HG03575 (cell line): Measurements from ENCODE around the gene CLEC17A.
"Not testable (repeated sequence)": the region's sequence is repeated elsewhere in the genome, so short reads cannot be mapped to it uniquely, and the experiment has no call there.

Source experiments
- ATAC-seq: cut with Tn5 transposase; IDR thresholded peaks from one replicate; pipeline ENCODE4 v1.9.1; 2021; ENCODE audit not compliant: unreplicated experiment, insufficient number of reproducible peaks, low FRiP score; ENCODE audit errors: extremely low read depth

CLEC17A gene

DNA sequence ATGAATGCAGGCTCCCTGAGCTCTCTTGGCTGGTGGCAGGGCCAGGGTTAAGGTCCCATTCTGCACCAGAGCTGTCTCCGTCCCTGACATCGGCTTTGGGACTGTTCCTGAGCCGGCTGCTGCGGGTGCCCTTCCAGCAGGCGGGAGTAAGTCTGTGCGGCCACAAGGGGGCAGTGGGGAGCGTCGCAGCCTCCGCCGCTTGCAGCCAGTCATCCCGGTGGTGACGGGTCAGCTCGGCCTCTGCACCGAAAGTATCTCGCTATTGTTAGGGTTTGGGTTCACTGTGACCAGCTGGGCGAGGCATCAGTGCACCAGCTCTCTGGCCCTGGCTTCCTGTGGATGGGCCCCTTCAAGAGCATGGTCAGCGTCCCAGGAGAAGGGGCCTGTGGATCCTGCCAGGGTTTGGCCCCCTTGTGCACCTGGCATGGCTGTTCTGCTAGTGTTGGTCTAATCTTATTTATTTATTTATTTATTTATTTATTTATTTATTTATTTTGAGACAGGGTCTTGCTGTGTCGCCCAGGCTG lies 26.2 kb upstream of the CLEC17A start:
- no peak for ATAC-seq

DNA sequence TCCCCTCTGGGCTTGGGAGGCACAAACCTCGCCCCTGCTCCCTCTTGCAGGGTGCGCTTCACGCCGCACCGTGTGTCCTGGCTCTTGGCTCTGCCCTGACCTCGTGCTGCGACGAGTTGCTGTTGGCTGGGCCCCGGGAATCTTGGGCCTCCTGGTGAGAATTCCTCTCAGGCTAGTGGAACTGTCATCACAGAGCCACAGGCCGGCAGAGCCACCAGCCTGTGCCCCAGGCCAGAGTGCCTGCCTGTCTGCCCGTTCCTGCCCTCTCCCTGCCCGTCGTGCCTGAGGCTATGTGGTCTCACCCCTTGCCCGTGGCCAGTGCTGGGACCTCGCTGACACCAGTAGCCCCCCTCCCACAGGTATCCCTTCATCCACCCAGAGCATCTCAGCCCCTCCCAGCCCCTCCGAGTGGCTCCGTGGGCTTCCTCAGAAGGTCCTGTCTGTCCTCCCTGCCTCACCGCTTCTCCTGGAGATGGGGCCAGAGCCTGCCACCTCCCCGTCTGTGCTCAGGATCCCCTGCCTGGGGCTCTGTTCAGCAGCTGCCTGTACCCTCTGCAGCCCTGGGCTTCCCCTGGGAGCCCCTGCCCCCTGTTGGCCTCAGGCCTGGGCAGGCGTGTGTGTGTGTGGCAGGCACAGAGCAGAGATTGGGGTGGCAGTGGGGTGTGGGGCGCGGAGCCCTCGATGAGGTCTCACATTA lies 24.4 kb upstream of the CLEC17A start:
- ATAC-seq = no peak

DNA sequence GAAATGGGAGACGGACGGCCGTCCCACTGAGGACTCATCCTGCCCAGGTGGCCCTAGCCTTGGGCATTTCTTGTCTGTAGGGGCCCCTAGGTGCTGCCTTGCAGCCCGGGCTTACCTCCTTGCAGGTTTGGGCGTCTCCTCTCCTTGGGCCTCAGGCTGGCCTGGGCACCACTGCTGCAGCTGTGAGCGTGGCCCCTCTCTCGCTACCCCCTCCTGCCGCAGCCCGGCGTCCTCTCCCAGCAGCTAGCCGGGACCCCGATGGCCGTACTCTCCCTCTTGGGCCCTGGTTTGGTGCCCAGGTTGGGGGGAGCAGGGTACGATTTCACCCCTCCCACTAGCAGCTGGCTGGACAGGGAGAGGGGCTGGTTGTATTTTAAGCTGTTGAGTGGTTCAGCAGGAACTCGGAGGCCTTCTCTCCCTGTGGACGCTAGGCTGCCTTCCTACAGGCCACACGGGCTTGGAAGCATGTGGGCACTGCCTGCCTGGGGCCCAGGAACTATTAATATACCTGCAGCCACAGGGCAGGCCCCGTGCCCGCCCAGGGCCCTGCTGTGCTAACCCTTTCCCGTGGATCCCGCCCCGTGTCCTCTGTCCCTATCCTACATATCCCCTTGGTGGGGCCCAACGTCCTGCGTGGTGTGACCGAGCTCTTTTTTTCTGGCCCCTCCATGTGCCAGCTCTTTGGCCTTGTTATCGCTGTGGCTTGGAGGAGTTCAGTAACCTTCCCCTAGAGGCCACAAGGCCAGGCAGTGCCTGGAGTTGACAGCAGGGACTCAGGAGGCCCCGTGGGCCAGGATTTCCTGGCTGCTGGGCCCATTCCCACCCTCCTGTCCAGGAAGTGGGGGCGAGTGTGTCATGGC lies 22.7 kb upstream of the CLEC17A start:
- no peak for ATAC-seq

DNA sequence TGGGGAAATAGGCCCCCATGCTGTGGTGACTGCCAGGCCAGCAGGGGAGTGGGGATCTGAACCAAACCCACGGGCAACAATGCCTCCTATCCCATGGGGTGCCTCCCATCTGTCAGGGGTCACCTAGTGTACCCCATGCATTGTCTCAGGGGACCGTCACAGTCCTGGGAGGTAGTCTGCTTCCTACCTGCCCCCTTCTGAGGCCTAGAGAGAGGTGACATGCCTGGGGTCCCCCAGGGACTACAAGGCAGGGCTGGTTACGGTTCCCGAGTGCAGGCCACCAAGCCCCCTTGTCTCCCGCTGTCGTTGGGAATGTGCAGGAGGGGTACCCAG lies 22.1 kb upstream of the CLEC17A start:
- no peak for ATAC-seq

DNA sequence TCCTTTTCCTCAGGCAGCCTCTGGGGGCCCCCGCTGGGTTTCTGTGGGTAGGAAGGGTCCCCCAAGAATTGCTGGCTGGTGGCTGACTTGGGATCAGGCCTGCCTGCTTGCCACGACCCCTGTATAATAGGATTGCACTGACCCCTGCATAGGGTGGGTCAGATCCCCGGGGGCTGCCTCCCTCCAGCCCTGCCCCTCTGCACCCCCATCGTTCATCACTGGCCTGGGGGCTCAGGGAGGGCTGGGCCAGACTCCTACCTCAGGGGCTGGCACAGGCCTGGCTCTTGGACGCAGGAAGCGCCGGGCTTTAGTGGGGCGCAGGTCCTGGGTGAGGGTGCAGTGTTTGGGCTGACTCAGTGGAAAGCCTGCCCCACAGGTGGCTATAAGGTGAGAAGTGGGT lies 21.6 kb upstream of the CLEC17A start:
- ATAC-seq = no peak

DNA sequence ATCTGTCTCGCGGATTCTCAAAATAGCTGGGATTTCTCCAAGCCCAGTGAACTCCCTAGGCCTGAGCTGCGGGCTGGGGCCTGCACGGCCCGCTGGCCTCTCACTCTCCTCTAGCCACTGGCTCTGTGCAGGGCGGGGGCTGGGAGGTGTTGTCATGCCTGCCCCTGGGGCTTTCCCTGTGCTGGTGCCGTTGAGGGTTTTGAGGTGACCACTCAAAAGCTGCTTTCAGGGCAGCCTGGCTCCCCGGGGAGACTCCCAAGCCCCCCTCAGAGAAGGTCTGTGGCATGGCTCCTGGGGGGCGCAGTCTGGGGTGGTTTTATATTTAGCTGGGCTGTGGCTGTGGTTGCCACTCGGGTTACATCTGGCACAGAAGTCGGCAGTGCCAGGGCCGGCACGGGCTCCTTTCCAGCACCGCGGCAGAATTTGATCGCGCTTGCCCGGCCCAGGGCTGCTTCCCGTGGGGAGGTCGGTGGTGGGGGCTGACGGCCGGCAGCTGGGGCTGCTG lies 21.0 kb upstream of the CLEC17A start:
- no peak for ATAC-seq

DNA sequence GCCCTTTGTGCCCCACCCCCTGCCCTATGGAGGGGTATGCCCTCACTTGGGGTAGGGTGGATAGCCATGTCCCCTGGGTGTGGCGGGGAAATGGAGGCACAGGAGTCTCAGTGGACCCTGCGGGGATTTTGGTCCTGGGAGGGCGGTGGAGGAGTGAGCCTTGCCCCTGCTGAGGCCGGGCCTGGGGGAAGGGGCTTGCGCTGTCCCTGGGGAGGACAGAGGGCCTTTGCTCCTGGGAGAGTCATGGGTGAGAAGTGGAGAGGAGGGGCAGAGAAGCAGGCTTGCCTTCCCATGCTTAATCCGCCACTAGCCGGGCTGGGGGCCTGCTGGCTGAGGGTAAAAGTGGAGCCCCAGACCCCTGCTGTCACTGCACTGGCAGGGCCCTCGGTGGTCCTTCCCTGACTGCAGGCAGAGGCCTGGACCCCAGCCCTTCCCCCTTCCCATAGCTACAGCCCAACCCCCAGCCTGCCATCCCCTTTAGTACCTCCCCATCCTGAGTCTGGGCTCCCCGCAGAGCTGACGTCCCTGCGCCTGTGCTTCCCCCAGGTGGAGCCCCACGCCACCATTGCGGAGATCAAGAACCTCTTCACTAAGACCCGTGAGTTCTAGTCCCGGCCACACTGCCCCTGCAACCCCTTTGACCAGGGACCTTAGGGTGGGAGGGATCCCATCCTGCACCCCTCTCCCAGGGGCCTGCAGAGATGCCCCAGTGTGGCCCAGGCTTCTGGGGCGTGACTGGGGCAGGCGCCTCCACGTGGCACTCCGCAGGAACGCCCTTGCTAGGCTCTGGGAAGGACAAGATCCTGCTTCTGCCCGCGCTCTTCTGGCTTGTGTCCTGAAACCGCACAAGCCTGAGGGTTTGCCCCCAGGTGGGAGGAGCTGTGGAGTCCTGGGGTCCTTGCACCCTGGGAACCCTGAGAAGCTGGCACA lies 20.0 kb upstream of the CLEC17A start:
- ATAC-seq = no peak

DNA sequence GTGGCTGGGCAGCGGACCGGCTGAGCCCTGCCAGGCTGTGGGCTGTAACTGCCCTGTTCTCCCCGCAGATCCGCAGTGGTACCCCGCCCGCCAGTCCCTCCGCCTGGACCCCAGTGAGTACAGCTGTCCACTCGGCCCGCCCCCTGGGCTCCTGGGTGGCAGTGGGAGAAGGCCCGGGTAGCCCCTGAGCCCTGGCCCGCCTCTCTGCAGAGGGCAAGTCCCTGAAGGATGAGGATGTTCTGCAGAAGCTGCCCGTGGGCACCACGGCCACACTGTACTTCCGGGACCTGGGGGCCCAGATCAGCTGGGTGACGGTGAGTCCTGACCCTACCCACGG lies 19.3 kb upstream of the CLEC17A start:
- no peak for ATAC-seq

DNA sequence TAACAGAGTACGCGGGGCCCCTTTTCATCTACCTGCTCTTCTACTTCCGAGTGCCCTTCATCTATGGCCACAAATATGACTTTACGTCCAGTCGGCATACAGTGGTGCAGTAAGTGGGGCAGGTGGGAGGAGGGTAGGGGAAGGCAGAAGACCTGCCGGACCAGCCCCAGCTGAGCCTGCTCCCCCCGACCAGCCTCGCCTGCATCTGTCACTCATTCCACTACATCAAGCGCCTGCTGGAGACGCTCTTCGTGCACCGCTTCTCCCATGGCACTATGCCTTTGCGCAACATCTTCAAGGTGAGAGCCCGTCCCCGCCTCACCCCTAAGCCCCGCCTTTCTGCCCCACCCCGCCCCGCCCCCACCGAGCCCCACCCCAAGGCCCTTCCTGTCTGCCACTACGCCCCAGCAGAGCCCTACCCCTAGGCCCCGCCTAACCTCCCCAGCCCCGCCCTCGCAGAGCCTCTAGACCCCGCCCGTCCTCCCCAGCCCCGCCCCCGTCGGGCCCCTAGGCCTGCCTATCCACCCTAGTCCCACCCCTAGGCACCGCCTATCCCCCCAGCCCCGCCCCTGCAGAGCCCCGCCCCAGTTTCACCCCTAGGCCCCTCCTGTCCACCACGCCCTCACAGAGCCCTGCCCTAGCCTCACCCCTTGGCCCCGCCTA lies 18.8 kb upstream of the CLEC17A start:
- ATAC-seq = no peak

DNA sequence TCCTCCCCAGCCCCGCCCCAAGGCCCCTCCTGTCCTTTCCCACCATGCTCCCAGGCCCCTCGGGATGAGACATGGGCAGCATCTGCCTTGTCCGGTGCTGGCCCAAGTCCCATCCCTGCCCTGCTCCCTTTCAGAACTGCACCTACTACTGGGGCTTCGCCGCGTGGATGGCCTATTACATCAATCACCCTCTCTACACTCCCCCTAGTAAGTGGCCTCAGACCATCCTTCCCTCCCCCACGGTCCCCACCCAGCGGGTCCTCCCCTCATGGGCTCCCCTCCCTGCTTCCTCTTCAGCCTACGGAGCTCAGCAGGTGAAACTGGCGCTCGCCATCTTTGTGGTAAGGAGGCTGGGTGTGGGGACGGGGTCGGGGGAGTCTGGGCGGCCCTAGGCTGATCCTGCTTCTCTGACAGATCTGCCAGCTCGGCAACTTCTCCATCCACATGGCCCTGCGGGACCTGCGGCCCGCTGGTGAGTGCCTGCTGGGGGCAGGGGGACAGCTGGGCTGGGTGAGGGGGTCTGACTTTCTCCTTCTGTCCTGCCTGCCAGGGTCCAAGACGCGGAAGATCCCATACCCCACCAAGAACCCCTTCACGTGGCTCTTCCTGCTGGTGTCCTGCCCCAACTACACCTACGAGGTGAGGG lies 18.1 kb upstream of the CLEC17A start:
- ATAC-seq = not testable (repeated sequence)

DNA sequence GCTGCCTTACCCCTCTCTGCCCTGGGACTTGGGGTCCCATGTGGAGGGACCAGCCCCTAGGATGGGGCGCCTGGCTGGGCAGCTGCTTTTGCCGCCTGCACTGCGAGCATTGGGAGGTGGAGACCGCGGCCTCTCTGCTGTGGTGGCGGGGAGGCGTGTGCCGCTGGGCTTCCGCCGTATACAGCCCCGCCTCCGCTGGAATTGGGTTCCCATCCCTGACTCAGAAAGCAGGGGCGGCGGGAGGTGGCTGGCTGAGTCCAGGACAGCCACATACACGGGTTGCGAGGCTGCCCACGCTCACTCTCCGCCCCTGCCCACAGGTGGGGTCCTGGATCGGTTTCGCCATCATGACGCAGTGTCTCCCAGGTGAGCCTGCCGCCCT lies 17.6 kb upstream of the CLEC17A start:
- no peak for ATAC-seq

DNA sequence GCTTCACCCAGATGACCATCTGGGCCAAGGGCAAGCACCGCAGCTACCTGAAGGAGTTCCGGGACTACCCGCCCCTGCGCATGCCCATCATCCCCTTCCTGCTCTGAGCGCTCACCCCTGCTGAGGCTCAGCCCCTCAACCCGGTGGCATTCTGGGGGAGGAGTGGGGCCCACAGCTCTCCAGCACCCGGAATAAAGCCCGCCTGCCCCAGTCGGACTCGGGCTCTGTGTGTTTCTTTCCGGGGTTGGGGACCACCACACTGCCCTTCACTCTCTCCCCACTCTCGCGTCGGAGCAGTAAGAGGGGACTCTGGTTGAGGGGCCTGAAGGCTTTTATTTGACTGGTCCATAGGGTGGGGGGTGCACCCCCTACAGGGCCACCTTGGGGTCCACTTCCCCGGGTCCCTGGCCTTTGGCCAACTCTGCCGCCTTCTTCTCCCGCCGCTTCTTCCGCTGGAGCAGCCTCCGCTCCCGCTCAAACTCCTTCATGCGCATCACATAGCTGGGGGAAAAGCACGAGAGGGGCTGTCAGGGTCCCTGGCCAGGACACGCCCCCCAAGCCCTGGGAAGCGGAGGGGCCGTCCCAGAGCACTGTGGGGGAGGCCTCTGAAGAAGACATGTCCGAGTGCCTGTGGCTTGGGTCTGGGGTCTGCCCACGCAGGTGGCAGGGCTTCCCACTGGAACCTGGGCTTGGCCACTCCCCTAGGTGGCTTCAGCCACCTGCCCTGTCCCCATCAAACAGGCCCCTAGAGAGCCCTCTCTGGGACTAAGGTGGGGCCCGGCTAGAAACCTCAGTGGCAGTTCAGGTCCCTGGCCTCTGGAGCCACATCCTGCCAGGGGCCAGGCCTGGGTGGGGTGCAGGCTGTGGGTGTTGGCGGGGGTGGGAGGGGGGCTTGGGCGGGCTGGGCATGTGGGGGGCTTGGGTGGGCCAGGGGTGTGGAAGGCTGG lies 16.8 kb upstream of the CLEC17A start:
- no peak for ATAC-seq

DNA sequence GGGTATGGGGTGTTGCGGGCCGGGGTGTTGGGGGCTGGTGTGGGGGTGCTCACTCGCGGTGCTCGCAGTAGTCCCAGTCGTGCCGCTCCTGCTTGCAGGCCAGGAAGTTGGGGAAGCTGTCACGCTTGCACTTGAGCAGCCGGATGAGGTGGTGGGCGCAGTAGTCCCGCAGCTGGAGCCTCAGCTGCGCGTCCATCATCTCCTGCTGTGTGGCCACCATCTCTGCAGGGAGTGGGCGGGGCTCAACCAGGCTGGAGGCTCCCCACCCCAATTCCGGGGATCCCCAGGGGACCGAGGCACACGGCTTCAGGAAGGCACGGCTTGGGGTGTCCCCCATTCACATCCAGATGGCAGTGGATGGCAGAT lies 16.2 kb upstream of the CLEC17A start:
- no peak for ATAC-seq

DNA sequence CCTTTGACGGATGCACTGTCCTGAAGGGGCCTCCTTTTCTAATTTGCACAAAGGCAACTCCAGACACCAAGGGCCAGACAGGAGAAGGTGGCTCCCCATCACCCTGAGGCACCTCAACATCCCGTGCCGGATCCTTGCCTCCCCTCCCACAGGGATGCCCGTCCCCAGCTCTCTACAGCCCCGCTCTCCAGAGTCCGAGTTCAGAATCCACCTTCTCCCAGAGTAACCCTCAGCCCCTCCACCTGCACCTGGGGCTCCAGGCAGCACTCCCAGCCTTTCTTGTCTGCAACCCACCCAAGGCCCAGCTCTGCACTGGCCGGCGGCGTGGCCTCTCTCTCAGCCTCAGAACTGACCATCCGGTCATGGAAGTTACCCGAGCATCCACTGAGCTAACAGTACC lies 15.8 kb upstream of the CLEC17A start:
- no peak for ATAC-seq

DNA sequence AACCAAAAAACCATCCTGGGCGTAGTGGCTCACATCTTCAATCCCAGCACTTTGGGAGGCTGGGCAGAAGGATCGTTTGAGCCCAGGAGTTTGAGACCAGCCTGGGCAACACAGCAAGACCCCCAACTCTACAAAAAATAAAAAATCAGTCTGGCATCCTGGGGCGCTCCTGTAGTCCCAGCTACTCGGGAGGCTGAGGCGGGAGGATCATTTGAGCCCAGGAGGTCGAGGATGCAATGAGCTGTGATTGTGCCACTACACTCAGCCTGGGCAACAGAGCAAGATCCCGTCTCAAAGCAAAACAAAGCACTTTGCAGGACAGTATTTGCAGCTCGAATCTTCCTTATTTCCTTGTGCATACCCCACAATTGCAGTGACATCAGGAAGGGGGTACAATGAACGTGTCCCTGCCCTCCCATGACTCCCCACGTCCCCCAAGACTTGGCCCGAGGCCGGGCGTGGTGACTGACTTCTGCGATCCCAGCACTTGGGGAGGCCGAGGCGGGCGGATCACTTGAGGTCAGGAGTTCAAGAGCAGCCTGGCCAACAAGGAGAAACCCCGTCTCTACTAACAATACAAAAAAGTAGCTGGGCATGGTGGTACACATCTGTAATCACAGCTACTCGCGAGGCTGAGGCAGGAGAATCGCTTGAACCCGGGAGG lies 11.9 kb upstream of the CLEC17A start:
- no peak for ATAC-seq

DNA sequence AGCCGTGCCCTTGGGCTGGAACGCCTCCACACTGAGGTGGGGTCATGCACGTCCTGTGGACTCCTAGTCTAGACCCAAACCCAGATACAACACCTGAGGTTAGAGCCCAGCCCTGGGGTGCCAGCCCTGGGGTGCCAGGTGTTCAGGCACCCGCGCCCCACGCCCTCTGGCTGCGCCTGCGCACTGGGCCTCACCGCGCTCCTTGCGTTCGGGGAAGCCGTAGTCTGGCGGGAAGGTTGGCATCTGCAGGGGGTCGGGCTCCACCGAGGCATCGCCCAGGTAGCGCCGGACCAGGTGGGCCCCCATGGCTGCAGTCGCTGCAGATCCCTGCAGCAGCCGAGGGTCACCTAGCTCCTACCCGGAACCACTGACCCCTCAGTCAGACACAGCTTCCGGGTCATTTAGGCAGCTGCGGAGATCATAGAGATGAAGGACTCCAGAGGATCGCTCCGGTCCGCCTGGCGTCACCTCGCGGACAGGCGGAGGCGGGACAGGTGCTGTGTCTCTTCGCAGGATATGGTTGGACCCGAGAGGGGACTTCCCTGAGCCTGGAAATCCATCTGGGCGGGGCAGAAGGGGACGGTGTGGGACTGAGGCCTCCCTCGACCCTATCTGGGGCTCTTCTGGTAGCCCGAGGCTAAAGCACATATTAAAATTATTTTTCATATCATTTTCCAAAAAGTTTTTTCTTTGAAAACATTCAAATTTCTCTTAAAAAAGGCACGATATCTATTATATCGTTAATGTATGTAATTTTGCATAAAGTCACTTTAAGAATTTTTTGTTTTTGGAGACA lies 11.0 kb upstream of the CLEC17A start, which contains the start of gene NDUFB7:
NDUFB7 (minus strand) TSS at position 372 of the 796 bp plus-strand sequence; CDS start at position 306, 66 bp downstream.
- peak; percentile 50 for ATAC-seq
